VCaP (cell line): ENCODE data around the gene DCAF15.

Source experiments
- H3K27ac ChIP-seq: fragments of 450-650 bp; 2 replicates; pipeline ENCODE4 v1.5.1; 2017
- CTCF ChIP-seq: fragments of 450-650 bp; conservative IDR thresholded peaks from 2 replicates; pipeline ENCODE4 v1.5.1; 2017; ENCODE audit warnings: mild to moderate bottlenecking, moderate library complexity

The DCAF15 gene

GRCh38 chr19:13981021-13981420 is 28.7 kb downstream of the DCAF15 start:
- no peak for TF ChIP-seq CTCF
- no peak overlapping the region for H3K27ac ChIP-seq

DNA sequence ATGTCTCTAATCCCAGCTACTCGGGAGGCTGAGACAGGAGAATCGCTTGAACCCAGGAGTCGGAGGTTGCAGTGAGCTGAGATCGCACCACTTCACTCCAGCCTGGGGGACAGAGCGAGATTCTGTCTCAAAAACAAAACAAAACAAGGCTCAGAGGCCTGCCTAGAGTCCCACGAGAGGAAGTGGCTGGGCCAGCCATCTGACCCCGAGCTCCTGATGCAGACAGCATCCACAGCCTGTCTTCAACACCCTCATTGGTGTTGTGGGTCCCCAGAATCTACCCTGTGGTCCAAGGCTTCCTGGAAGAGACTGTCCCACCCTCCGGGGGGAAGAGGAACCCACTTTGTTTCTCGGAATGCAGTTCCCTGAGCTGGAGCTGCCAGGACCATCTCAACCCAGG is 29.2 kb downstream of the DCAF15 start:
- no peak for TF ChIP-seq CTCF
- no peak overlapping the region for H3K27ac ChIP-seq

GRCh38 chr19:13981988-13982501 is 29.7 kb downstream of the DCAF15 start:
- no peak for TF ChIP-seq CTCF

GRCh38 chr19:13982773-13983172 is 30.5 kb downstream of the DCAF15 start:
- H3K27ac ChIP-seq = no peak overlapping the region
- no peak for TF ChIP-seq CTCF

More at GRCh38 chr19:13981988-13982501, 29.7 kb downstream of the DCAF15 start:
- H3K27ac ChIP-seq = no peak overlapping the region

GRCh38 chr19:13983213-13983889 is 31.0 kb downstream of the DCAF15 start:
- no peak for TF ChIP-seq CTCF
- no peak overlapping the region for H3K27ac ChIP-seq

DNA sequence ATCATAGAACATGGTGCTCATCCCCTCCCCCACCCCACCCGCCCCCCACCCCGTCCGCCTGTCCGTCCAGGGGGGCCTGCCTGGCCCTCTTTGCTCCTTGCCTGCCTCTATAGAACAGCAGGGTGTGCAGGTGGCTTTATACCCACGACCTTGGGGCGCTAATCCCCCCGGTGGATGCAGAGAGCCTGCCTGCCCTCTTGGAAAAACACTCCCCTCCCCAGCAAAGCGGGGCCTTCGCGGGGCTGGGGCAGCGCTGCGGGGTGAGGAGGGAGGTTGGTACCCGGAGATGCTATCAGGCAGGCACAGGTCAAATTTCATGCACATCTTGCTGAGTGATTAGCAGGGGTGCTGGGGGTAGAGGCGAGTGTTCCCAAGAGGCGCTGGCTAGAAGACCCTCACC is 31.9 kb downstream of the DCAF15 start:
- TF ChIP-seq CTCF = no peak
- no peak overlapping the region for H3K27ac ChIP-seq

DNA sequence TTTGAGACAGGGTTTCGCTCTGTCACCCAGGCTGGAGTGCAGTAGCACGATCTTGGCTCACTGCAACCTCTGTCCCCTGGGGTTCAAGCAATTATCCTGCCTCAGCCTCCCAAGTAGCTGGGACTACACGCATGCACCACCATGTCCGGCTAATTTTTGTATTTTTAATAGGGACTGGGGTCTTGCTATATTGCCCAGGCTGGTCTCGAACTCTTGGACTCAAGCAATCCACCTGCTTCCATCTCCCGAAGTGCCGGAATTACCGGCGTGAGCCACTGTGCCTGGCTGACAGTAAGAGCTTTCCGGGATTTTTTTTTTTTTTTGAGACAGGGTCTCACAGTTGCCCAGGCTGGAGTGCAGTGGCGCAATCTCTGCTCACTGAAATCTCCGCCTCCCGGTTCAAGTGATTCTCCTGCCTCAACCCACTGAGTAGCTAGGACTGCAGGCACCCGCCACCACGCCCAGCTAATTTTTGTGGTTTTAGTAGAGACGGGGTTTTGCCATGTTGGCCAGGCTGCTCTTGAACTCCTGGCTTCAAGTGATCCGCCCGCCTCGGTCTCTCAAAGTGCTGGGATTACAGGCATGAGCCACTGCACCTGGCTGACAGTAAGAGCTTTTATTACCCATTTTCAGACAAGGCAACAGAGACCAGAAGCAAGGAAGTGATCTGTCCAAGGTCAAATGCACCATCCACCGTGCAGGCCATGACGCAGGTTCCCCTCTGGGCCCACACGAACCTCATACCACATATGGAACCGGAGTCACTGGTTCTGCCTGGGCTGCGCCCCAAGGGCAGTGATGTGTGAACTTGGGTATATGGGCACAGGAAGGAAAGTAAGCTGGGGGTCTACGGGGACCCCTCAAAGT is 32.8 kb downstream of the DCAF15 start:
- no peak overlapping the region for H3K27ac ChIP-seq
- TF ChIP-seq CTCF = no peak
